ENCODE results near the gene SLC6A14.

Gene SLC6A14

GRCh38 chrX:116499780-116500179 lies 63.4 kb downstream of the SLC6A14 start:
- DNase-seq (ENCODE audit: low read depth): no peak
- no peak for TF ChIP-seq CTCF (IDR thresholded peaks at IDR 0.05; ENCODE audit: low read depth, low read length, missing control alignments)

More at GRCh38 chrX:116499780-116500179, 63.4 kb downstream of the SLC6A14 start:
- no peak overlapping the region for H3K4me3 ChIP-seq (ENCODE audit: low read depth, low read length)
